Type B pancreatic cell (in vitro differentiated cells): ENCODE measurements around the gene NOP14. TPM values are rescaled to one million over a fixed set of nuclear protein-coding genes. Genes with fewer than 3 reads are reported as not detected.
A peak's percentile ranks its signal among the peaks of the same experiment; 100 is the strongest.

ENCODE experiments used
- DNase-seq: peaks from one replicate; pipeline ENCODE4 v3.0.0; 2021; ENCODE audit warnings: mixed read lengths; ENCODE audit not compliant: unreplicated experiment; ENCODE audit errors: extremely low spot score
- H3K27ac Mint-ChIP-seq: 2 replicates; pipeline ENCODE4 v1.8.0; 2021; ENCODE audit warnings: mild to moderate bottlenecking, mixed read lengths
- H3K27me3 Mint-ChIP-seq: 2 replicates; pipeline ENCODE4 v1.8.0; 2021; ENCODE audit warnings: mixed read lengths
- H3K36me3 Mint-ChIP-seq: 2 replicates; pipeline ENCODE4 v1.8.0; 2021; ENCODE audit warnings: mixed read lengths
- H3K4me1 Mint-ChIP-seq: one replicate; pipeline ENCODE4 v1.8.0; 2021; ENCODE audit warnings: mixed read lengths; ENCODE audit not compliant: unreplicated experiment
- H3K4me3 Mint-ChIP-seq: 2 replicates; pipeline ENCODE4 v1.8.0; 2021; ENCODE audit warnings: mild to moderate bottlenecking, mixed read lengths
- H3K9me3 Mint-ChIP-seq: 2 replicates; pipeline ENCODE4 v1.8.0; 2021; ENCODE audit warnings: mixed read lengths
- total RNA-seq: library from RNA; stranded (reverse); gene quantifications from 2 replicates; pipeline ENCODE4 v1.2.1, GENCODE V29; 2021; ENCODE audit warnings: low replicate concordance
- TF ChIP-seq, protein P1 (sequence below): fragments of 200-600 bp; sonication (generic); conservative IDR thresholded peaks from 2 replicates; pipeline ENCODE4 v1.5.0; 2021; ENCODE audit warnings: antibody characterized with exemption, mild to moderate bottlenecking

NOP14 gene
- total RNA-seq, 1 donor from 2014 or later = 33.8 TPM

DNA sequence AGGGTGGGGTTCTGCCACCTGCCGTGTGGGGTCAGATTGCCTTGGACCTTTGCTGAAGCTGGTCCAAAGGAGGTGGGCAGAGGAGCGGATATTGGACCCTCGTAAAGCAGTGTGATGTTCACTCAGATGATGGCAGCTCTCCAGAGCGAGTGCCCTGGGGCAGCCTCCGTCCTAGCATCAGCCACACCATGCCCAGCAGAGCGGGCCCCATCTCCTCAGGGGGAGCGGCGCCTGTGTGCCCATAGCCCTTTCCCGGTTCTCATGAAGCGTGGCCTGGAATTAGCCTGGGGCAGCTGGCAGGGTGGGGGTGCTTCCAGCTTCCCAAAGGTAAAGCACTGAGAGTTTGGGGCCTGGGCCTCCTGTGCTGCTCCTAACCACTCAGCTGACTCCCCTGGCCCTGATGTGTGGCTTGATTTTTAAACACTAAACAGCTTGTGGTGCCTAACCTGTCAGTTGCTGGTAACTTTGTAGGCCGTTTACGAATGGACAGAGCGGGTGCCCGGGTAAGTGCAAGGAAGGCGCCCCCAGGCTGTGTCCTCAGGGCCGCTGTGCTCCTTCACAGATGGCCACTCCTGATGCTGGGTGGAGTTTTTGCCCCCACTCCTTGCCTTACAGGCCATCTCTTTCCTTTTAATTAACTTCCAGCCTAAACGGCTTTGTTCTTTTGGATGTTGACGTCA lies 36.0 kb downstream of the NOP14 start:
- Mint-ChIP-seq H3K27me3 (no peaks in the 10 kb centered on the region), H3K4me3 (no peak overlapping the region), H3K27ac (peak overlapping the region; percentile 69), H3K36me3 (peaks cover 20% of the 10 kb centered on the region), H3K9me3 (no peaks in the 10 kb centered on the region), H3K4me1 (peaks cover 8% of the 10 kb centered on the region)
- TF ChIP-seq, protein P1, sequence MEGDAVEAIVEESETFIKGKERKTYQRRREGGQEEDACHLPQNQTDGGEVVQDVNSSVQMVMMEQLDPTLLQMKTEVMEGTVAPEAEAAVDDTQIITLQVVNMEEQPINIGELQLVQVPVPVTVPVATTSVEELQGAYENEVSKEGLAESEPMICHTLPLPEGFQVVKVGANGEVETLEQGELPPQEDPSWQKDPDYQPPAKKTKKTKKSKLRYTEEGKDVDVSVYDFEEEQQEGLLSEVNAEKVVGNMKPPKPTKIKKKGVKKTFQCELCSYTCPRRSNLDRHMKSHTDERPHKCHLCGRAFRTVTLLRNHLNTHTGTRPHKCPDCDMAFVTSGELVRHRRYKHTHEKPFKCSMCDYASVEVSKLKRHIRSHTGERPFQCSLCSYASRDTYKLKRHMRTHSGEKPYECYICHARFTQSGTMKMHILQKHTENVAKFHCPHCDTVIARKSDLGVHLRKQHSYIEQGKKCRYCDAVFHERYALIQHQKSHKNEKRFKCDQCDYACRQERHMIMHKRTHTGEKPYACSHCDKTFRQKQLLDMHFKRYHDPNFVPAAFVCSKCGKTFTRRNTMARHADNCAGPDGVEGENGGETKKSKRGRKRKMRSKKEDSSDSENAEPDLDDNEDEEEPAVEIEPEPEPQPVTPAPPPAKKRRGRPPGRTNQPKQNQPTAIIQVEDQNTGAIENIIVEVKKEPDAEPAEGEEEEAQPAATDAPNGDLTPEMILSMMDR = no peak
- no peak for DNase-seq

DNA sequence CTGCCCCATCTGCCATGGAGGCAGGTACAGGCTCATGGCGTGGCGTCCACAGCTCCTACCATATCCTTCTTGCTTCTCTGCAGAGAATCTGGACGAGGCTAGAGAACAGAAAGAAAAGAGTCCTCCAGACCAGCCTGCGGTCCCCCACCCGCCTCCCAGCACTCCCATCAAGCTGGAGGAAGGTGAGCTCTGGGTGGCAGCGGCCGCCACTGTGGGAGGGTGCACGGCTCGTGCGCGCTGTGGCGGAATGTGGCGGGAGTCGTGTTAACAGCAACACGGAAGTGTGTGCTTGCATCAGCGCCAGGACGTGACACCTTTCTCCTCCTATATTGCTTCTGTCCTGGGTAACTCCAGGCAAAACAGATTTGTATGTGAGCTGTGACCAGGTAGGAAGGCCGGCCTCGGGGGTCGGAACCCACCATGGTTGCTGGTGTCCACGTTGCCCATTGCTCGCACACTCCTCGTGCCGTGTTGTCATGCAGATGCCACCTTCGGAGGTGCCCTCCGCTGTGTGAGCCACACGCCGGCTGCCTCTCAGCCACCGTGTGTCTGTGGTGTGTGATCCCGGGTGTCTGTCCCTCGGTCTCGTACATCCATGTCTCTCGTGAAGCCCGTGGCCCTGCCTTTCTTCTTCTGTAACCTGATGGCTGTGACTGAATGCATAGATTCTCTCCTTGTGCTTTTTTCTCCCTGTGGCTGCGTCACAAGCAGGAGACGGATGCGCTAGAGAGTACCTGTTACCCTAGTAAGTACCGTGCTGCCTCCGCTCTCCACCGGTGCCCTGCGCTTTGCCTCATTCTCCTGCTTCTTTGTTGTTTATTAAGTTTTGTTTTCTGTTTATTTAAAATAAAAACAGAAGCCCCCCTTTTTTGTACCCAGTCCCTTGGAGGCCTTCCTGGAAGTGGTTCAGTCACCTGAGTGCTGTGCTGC lies 37.0 kb downstream of the NOP14 start:
- no peak overlapping the region for H3K4me3 Mint-ChIP-seq
- peaks cover 30% of the 10 kb centered on the region for H3K36me3 Mint-ChIP-seq
- H3K27me3 Mint-ChIP-seq = no peaks in the 10 kb centered on the region
- peak; percentile 60 for DNase-seq
- peaks cover 16% of the 10 kb centered on the region for H3K4me1 Mint-ChIP-seq
- peak overlapping the region; percentile 39 for H3K27ac Mint-ChIP-seq
- peaks cover 4% of the 10 kb centered on the region for H3K9me3 Mint-ChIP-seq
- TF ChIP-seq, protein P1 = no peak

DNA sequence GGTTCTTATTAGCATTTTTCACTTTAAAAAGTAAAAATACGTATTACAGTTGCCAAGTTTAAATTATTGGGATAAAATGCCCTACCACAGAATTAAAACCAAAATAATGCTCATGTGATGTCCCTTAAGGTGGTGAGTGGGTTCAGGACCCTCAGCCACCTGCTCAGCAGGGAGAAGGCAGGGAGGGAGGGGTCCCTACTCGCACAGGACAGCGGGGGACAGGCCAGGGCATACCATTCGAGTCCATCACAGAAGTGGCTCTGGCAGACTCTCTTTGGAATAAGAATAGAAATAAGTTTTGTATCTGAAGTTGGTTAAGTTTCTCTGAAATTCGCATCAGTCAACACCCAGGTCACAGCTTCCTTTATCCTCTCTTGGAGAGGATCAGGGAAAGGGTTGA lies 37.7 kb downstream of the NOP14 start:
- H3K27ac Mint-ChIP-seq = no peak overlapping the region
- peaks cover 34% of the 10 kb centered on the region for H3K36me3 Mint-ChIP-seq
- peaks cover 4% of the 10 kb centered on the region for H3K9me3 Mint-ChIP-seq
- H3K4me1 Mint-ChIP-seq = peaks cover 16% of the 10 kb centered on the region
- TF ChIP-seq, protein P1 = no peak
- H3K27me3 Mint-ChIP-seq = no peaks in the 10 kb centered on the region
- no peak for DNase-seq
- H3K4me3 Mint-ChIP-seq = no peak overlapping the region

DNA sequence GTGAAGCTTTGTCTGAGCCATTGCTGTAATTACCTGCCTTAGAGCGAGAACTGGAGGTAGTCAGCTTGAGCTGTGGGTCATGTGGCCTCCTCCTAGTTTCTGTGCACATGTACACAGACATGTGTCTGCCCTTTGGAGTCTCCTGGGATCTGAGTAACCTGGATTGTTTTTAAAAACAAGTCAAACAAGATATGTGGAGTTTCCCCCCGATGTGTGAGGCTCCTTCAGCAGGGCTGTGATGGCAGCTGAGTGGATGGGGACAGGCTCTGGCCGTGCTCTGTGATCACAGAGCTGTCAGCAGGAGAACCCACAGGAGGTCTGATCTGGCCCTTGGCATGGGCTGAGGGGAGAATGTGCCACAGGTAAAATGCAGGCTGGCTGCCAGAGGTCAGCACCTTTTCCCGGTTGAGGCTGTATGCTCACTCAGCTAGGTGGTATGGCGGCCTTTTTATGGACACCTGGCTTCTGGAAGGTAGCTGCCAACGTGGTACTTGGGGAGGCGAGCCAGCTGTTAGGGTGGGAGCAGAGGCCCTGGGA lies 38.4 kb downstream of the NOP14 start:
- TF ChIP-seq, protein P1 = no peak
- Mint-ChIP-seq H3K4me3 (no peak overlapping the region), H3K27me3 (no peaks in the 10 kb centered on the region), H3K9me3 (peaks cover 4% of the 10 kb centered on the region), H3K4me1 (peaks cover 16% of the 10 kb centered on the region), H3K36me3 (peaks cover 41% of the 10 kb centered on the region), H3K27ac (peak overlapping the region; percentile 67)
- no peak for DNase-seq

DNA sequence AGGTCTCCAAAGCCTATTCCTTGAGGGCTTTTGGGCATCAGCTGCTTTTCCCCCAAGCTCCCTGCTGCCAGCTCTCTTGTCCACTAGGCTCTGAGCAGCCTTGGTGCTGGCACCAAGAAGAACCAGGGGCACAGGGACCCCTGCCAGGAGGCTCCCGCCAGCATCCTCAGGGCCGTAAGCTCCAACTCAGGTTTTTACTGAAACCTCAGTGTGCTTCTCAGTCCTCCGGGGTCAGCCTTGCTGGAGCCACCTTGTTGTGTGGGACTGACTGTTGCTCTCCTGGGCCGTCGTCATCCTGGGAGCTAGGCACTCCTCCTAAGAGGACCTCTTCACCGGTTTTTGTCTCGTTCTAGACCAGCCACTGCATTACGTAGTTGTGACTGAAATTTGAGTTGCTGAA lies 38.9 kb downstream of the NOP14 start:
- DNase-seq = no peak
- Mint-ChIP-seq H3K36me3 (peaks cover 46% of the 10 kb centered on the region), H3K27ac (peak overlapping the region; percentile 67), H3K9me3 (peaks cover 4% of the 10 kb centered on the region), H3K4me3 (no peak overlapping the region), H3K27me3 (no peaks in the 10 kb centered on the region), H3K4me1 (peaks cover 16% of the 10 kb centered on the region)
- TF ChIP-seq, protein P1 = no peak
